Measurements from ENCODE around the gene MISP3.

The MISP3 gene

DNA sequence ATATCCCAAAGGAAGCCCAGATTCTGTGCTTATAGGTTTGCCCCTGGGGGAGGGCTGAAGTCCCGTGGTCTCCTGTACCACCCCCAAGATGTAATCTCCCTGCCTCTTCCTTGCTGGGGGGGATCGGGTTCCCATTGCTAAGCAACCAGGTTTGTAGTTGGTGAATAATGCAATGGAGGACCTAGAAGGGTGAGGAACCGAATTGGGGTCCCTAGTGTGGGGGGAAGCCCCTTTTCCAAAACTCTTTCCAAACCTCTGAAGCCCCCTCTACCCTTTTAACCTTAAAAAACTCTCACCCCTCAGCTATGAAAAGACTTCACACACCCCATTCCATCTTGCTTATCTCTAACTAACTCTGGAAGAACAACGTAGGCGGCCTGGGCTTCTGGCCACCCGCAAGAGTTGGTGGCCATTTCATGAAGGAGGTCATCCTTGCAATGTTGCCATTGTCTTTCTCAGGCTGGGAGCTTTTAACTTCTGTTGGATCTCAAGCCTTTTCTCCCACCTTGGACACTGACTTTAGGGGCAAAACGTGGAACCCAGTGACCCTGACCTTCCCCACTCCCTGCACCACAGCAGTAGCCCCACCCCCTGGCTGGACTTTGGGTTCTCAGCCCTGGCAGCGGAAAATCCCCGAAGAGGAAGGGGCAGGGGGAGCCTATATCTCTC is 11.4 kb upstream of the MISP3 start:
- ATAC-seq (no peak), DNase-seq (no peak)
- H3K27ac Mint-ChIP-seq = no peak overlapping the region
- no peak overlapping the region for H3K4me3 Mint-ChIP-seq
- no peaks in the 10 kb centered on the region for H3K9me3 Mint-ChIP-seq
- H3K27me3 Mint-ChIP-seq = peaks cover 53% of the 10 kb centered on the region
- H3K4me1 Mint-ChIP-seq = peaks cover 24% of the 10 kb centered on the region

DNA sequence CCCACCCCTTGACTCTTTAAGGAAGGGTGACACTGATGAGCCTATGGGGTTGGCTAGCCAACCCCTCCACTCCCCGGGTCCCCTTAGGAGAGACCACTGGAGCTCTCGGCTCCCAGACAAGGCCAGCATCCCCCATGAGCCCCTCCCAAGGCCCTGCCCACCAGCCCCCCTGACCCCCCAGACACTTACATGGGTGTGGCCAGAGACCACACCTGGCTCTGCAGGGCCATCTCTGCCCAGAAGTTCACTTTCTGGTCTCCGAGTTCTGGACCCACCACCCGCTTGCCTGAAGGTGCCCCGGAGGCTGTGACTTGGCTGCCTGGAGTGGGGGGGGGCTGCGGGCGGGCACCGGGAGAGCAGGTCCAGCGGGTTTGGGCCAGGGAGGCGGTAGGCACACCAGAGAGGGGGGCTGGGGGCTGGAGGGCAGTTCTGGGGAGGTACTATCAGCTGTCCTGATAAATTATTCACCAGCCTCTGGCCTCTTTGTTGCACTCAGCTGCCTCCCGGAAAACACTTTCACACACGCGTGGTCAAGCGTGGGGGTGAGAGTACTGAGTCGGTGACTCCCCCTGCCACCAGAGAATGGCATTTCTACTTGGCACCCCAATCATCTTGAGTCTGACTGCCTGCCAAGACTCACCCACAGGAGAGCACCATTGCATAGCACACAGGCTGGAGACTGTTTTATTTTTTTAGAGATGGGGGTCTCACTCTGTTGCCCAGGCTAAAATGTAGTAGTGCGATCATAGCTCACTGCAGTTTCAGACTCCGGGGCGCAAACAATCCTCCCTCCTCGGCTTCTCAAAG is 10.6 kb upstream of the MISP3 start, which contains the start of gene PALM3:
TSS of gene PALM3 (minus strand) at position 326 of the 807 bp plus-strand sequence. CDS start at position 230, 96 bp downstream.
- ATAC-seq (no peak), DNase-seq (no peak)
- Mint-ChIP-seq H3K27me3 (peaks cover 49% of the 10 kb centered on the region), H3K9me3 (no peaks in the 10 kb centered on the region), H3K27ac (no peak within 1 kb of the TSS), H3K4me1 (peaks cover 24% of the 10 kb centered on the region), H3K4me3 (no peak within 1 kb of the TSS)

DNA sequence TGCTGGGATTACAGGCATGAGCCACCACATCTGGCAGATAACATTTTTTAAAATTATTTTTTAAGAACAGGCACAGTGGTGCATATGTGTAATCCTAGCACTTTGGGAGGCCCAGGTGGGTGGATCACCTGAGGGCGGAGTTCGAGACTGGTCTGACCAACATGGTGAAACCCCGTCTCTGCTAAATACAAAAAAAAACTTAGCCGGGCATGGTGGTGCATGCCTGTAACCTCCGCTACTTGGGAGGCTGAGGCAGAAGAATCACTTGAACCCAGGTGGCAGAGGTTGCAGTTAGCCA is 10.1 kb upstream of the MISP3 start:
- DNase-seq (no peak), ATAC-seq (no peak)
- Mint-ChIP-seq H3K27me3 (peaks cover 43% of the 10 kb centered on the region), H3K9me3 (no peaks in the 10 kb centered on the region), H3K27ac (no peak overlapping the region), H3K4me1 (peaks cover 24% of the 10 kb centered on the region), H3K4me3 (no peak overlapping the region)

- Mint-ChIP-seq H3K9me3 (no peaks in the 10 kb centered on the region), H3K27me3 (peaks cover 37% of the 10 kb centered on the region), H3K27ac (no peak overlapping the region), H3K4me3 (no peak overlapping the region), H3K4me1 (peaks cover 18% of the 10 kb centered on the region)
- ATAC-seq (no peak), DNase-seq (no peak)
Measured at GRCh38 chr19:14063105-14063504, 9.5 kb upstream of the MISP3 start.

GRCh38 chr19:14066134-14066533 is 6.5 kb upstream of the MISP3 start:
- ATAC-seq = no peak
- no peak overlapping the region for H3K4me3 Mint-ChIP-seq

GRCh38 chr19:14070268-14071050 is 2.1 kb upstream of the MISP3 start:
- H3K4me3 Mint-ChIP-seq = peak overlapping the region in 1 of 2 donors; percentile 19
- peaks cover 31% of the 10 kb centered on the region for H3K4me1 Mint-ChIP-seq
- DNase-seq = no peak
- no peaks in the 10 kb centered on the region for H3K27me3 Mint-ChIP-seq
- ATAC-seq = no peak
- no peaks in the 10 kb centered on the region for H3K9me3 Mint-ChIP-seq
- H3K27ac Mint-ChIP-seq = peak overlapping the region in 1 of 2 donors; percentile 51

More at GRCh38 chr19:14066134-14066533, 6.5 kb upstream of the MISP3 start:
- H3K27me3 Mint-ChIP-seq = peaks cover 7% of the 10 kb centered on the region
- H3K4me1 Mint-ChIP-seq = no peaks in the 10 kb centered on the region
- DNase-seq = no peak
- no peaks in the 10 kb centered on the region for H3K9me3 Mint-ChIP-seq
- H3K27ac Mint-ChIP-seq = no peak overlapping the region

GRCh38 chr19:14073261-14073924 is 807 bp downstream of the MISP3 start:
- Mint-ChIP-seq H3K27me3 (no peaks in the 10 kb centered on the region), H3K9me3 (no peaks in the 10 kb centered on the region), H3K27ac (no peak overlapping the region), H3K4me1 (peaks cover 33% of the 10 kb centered on the region), H3K4me3 (peak overlapping the region; percentile 88 to 89)
- peak; percentile 82 for ATAC-seq
- DNase-seq = peak; percentile 84 to 86

DNA sequence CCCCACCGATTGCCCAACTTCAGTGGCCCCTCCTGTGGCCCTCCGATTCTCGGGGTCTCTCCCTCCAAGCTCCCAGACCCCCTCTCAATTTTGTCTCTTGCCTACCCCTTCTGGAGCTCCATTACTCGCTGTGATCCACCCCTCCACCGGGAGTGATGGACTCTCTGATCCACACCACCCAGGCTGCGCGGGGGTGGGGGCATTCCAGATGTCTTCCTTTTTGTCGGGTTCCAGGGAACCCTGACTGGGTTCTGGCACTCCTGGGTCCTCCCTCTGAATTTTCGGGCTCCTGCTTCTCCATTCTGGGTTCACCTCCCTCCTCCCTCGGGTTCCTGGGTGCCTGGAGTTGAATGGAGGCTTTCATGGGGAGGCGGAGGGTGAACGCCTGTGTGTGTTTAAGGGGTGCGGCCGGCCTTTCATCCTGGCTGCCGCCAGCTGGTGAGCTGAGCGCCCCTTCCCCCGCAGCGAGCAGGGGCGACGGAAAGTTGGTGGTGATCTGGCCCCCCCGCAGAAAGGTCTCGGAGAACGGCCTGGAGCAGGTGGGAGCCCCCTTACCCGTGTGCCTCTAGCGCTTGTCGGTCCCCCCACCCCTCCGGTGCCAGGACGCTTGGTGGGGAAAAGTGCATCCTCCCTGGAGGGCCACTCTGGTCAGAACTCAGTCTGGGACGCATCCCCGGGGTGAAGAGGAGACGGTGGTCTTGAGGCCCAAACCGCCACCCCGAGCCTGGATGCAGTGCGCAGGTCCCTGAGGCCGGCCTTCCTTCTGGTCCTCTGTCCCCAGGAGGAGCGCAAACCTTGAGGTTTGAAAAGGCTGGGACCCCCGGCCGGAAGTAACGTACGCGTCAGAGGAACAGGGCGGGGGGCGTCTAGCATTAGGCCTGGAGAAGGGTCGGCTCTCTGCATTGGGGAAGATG is 1.6 kb downstream of the MISP3 start:
- H3K4me3 Mint-ChIP-seq = peak overlapping the region; percentile 88 to 89
- peak; percentile 15 for ATAC-seq
- no peaks in the 10 kb centered on the region for H3K9me3 Mint-ChIP-seq
- peak overlapping the region in 1 of 2 donors; percentile 64 for H3K27ac Mint-ChIP-seq
- H3K27me3 Mint-ChIP-seq = no peaks in the 10 kb centered on the region
- H3K4me1 Mint-ChIP-seq = peaks cover 33% of the 10 kb centered on the region
- no peak for DNase-seq

- Mint-ChIP-seq H3K9me3 (no peaks in the 10 kb centered on the region), H3K4me3 (no peak overlapping the region), H3K27ac (no peak overlapping the region), H3K27me3 (no peaks in the 10 kb centered on the region), H3K4me1 (peaks cover 39% of the 10 kb centered on the region)
- DNase-seq = no peak
- no peak for ATAC-seq
Measured at GRCh38 chr19:14078411-14078810, 5.8 kb downstream of the MISP3 start.

DNA sequence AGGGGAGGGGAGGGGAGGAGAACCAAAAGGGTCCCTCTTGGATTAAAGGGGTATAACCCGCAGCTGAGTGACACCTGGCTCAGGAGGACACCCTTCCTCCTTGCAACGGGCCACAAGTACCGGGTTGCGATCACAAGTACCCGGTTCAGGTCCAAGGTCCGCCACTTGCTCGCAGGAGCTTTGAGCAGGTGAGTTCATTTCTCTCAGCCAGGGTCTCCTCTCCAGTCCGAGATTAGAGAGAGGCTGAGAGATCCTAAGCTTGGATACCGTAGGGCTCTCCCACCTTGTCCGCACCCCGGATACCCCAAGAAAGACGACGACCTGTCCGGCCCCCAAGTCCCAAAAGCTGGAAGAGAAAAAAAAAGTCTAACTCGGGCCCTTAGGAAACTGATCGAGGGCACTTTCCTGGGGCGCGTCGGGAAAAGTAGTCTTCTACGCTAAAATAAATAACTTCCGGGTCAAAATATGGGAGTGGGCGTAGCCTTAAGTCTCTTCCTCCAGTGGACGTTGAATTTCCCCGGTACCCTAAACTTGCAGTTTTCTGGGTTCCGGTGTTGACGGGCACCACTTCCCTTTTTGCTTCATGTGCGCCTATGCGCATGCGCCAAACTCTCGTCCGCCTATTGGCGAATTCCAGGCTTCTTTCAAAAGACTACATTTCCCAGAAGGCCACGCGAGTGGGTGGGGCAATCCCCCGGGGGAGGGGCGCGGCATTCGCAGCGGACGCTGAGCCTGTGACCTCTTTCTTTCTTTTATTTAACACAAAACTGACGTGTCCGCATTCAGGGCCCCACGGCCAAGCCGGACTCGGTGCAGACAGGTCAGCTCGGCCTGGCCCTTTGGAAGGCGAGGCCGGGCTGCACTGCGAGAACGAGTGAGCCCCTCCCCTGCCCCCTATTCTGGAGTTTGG is 8.6 kb downstream of the MISP3 start:
- DNase-seq (peak; percentile 98 to 99), ATAC-seq (peak; percentile 93)
- Mint-ChIP-seq H3K4me3 (peak overlapping the region; percentile 85 to 97), H3K9me3 (no peaks in the 10 kb centered on the region), H3K4me1 (peaks cover 20% of the 10 kb centered on the region), H3K27ac (peak overlapping the region; percentile 97 to 98), H3K27me3 (no peaks in the 10 kb centered on the region)

DNA sequence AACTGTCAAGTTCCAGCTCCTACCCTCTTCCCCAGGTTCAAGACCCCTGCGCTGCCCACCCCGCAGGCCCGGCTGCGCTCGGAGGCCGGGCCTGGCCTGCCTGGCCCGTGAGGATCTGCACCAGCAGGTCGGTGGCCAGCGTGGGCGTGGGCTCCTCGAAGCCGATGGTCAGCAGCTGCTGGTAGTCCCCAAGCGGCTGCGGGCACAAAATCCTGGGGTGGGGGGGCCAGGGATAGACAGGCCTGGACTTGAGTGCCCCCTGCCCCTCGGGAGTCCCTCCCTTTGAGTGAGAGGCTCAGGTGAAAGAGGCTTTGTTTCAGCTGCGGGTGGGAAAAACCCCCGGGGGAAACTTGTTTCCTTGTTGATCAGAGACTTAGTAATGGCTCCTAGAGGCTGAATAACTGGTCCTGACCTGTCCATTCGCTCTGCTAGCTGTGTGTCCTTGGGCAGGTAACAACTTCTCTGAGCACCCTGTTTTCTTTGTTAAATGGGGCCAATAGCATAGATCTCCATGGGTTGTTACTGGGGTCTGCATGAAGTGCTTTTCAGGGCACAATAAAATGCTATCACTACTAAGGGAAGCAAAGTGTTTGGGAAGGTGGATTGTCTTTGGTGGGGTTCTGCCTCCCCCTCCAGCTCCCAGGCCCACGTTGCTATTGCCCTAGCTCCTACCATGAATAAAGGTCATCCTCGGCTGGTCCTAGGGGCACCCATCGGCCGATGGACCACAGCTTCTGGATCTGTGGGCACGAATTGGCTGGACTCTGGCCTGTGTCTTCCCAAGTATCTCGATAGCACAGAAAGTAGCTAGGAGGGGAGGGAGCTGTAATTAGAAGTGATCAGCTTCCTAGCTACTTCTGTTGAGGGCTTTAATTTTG is 9.4 kb downstream of the MISP3 start:
- H3K4me1 Mint-ChIP-seq = peaks cover 20% of the 10 kb centered on the region
- peak; percentile 52 for ATAC-seq
- no peaks in the 10 kb centered on the region for H3K9me3 Mint-ChIP-seq
- H3K4me3 Mint-ChIP-seq = peak overlapping the region; percentile 85 to 97
- peak; percentile 34 to 62 for DNase-seq
- H3K27ac Mint-ChIP-seq = peak overlapping the region; percentile 93 to 98
- no peaks in the 10 kb centered on the region for H3K27me3 Mint-ChIP-seq

DNA sequence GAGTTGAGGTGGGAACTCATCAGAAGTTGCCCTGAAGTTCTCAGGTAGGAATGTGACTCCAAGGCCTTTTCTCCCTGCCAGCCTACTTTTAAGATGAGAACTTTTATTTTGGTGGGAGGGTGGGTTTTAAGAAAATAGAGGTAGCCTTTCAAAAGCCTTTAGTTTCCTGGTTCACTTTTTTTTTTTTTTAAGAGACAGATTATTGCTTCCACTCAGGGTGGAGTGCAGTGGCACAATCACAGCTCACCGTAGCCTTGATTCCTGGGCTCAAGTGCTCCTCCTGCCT is 10.0 kb downstream of the MISP3 start:
- H3K27ac Mint-ChIP-seq = peak overlapping the region; percentile 57 to 83
- no peaks in the 10 kb centered on the region for H3K27me3 Mint-ChIP-seq
- H3K9me3 Mint-ChIP-seq = no peaks in the 10 kb centered on the region
- DNase-seq (no peak), ATAC-seq (no peak)
- H3K4me1 Mint-ChIP-seq = peaks cover 20% of the 10 kb centered on the region
- H3K4me3 Mint-ChIP-seq = peak overlapping the region; percentile 85 to 97

DNA sequence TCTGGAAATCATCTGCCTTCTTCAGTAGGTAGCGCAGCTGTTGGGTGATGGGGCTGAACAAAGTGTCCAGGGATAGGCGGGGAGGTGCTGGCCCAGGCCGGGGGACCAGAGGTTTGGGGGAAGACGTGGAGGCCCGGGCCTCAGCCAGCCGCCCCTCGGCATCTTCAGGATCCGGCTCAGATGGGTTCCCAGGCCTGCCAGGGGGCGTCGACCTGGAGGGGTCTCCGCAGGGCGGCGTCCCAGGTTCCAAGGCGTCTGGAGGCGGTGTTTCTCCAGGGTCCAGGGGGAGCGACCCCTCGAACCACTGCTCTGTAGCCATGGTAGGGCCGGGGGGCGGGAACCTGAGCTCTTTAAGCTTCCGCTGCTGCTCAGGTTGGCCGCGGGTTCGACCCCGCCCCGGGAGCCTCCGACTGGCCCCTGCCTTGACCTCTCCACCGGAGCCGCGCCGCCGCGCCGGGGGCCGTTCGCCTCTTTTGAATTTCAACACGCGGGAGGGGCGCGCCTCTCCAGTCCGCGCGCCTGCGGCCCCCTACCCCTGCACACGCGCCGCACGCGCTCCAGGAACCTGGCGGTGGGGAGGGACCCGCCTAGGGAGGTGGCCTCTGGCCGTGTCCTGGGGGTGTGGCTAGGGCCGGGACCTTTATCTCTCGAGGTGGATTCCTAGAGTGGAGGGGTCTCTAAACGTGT is 12.9 kb downstream of the MISP3 start, which contains the start of gene C19orf67:
TSS of gene C19orf67 (minus strand) at position 475 of the 687 bp plus-strand sequence. CDS start at position 319, 156 bp downstream.
- Mint-ChIP-seq H3K4me3 (no peak within 1 kb of the TSS), H3K27ac (no peak within 1 kb of the TSS), H3K4me1 (peaks cover 30% of the 10 kb centered on the region), H3K27me3 (no peaks in the 10 kb centered on the region), H3K9me3 (no peaks in the 10 kb centered on the region)
- DNase-seq = no peak
- no peak for ATAC-seq
